NCI-H1694 (cell line): ENCODE measurements around the gene PHKB.

ENCODE experiments used
- DNase-seq: peaks from one replicate; lab custom pipeline; 2025; lab: John Stamatoyannopoulos, UW

PHKB gene

DNA sequence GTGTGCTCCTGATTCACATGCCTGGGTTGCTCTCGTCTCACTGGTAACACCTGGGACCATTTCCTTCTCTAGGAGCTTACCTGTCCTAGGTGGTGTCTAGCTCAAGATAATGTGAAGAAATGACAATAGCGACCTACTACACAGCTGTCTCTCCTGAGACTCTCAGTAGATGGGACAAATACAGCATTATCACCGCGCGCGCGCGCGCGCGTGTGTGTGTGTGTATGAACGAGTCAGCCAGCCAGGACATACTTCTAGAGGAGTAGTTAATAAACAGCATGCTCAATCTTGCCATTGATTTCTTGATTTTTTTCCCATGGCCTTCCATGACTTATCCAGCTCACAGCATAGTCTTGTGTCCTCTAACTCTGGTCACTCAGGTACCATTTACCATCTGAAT, 268.6 kb downstream of the PHKB start:
- DNase-seq, result no peak

DNA sequence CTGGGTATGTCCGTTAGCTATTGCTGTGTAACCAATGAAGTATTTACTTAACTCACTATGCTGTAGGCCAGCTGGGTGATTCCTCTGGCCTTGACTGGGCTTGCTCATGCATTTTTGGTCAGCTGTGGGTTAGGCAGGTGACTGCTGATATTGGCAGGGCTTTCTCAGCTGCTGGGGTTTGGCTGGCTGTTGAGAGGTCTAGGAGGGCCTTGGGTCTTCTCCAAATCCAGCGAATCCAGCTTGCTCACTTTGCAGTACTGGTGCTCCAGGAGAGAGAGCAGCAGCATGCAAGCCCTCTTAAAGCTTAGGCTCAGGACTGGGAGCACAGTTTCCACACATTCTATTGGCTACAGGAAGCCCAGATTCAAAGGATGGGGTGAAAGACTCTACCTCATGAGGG, 270.1 kb downstream of the PHKB start:
- DNase-seq, result no peak

GRCh38 chr16:47732122-47732521, 271.0 kb downstream of the PHKB start:
- no peak for DNase-seq

DNA sequence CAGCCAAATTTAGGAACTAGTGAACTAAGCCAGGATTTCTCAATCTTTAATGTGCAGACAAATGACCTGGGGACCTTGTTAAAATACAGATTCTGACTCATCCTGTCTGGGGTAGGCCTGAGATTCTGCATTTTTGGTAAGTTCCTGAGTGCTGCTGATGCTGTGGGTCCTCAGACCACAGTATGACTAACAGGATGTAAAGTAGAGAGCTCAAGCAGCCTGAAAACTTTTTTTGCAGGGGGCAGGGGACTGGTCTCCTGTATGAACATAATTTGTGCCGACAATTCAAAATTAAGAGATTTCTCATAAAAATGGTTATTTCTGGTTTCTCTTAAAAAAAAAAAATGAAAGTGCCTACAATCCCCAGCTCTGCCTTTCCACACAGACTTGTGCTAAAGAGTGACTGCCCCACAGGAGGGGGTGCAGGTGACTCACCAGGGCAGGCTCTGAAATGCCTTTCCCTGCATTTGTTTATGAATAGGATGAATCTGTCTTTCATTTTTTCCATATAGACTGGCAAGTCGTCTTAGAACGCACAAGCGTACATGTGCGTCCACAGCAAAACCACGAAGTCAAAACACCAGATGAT, 271.5 kb downstream of the PHKB start:
- no peak for DNase-seq

DNA sequence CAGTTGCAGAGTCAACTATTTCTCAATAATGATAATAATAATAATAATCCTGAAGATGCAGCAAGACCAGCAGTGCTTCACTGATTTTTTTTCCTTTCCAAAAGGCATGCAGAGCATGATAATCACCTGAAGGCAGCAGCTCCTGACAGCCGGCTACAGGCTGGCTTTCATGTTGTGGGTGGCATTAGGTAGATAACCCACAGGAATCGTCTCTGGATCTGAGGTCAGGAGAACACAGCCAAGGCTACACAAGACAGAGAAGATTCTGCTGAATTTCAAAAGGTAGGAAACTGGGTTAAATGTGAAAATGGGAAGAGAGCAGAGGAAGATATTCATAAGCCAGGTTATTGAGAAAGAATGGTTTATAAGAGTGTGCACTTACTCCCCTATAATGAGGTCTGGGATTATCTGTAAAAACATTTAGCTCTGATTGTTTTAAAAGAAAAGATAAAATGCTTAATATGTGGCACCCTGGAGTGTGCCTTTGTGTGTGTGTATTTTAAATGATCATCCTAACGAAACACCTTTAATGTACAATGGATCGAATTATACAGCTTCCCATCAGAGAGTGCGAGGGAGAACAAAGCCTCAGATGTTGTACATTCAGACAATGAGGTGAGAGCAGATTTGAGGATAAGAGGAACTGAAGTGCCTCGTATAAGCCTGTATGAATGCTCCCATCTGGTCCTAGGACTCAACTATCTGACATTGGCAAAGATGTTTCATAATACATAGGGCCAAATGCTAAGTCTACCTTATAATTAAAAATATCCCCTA, 273.1 kb downstream of the PHKB start:
- DNase-seq, result no peak

DNA sequence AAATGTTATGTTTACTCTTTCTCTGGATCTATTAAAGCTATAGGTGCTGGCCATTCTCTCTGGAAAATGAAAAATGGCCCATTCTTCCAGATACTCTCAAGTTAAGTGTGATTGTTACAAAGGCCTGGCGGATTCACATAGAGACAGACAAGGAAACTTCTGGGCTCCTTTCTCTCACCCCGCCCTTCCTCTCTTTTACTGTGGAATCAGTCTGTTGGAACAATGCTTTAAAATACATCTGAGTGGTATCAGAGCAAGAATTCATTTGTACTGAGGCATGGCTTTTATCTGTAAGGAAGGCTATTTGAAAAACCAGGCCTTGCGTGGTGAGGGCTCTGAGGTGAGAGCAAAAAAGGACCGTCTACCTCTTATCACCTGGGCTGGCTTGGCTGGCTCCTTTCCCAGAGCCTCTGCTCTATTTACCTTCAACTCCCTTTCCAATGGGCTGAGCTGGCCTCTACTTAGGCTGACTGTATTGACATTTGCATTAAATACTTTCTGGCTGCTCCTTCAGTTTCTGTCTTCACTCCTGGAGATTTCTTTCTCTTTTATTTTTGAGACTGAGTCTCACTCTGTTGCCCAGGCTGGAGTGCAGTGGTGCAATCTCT, 274.0 kb downstream of the PHKB start:
- no peak for DNase-seq

DNA sequence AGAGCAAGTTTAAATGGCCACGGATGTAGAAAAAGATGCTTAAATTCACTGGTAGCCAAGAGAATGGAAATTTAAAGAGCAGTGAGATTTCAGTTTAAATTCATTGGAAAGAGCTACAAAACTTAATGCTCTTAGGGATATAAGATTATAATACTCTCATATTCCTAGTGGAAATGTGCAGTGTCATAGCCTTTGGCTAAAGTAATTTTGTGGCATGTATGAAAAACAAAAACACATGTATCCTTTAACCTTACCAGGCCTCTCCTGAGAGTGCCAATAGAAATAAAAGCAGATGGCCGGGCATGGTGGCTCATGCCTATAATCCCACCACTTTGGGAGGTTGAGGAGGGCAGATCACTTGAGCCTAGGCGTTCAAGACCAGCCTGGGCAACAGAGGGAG, 289.2 kb downstream of the PHKB start:
- DNase-seq, result no peak
